HepG2 (cell line): ENCODE results near the gene GRK6. TPM values are rescaled to one million over a fixed set of nuclear protein-coding genes. Genes with fewer than 3 reads are reported as not detected.

Experiments used
- ARNT2 ChIP-seq: sonication (generic); formaldehyde crosslinking; IDR thresholded peaks from 2 replicates; pipeline ENCODE4 v1.8.0; 2022; ENCODE audit warnings: mild to moderate bottlenecking, low read depth, missing genetic modification reagents, moderate library complexity
- FIP1L1 ChIP-seq: fragments of 200-400 bp; formaldehyde crosslinking; IDR thresholded peaks from 2 replicates; pipeline ENCODE4 v1.6.1; 2018; ENCODE audit warnings: low read depth, mild to moderate bottlenecking, low read length, moderate library complexity, borderline replicate concordance; ENCODE audit not compliant: insufficient read depth
- FOXC1 ChIP-seq: sonication (generic); formaldehyde crosslinking; IDR thresholded peaks from 2 replicates; pipeline ENCODE4 v1.8.0; 2022; ENCODE audit warnings: mild to moderate bottlenecking, missing genetic modification reagents, borderline replicate concordance
- HNRNPK ChIP-seq: fragments of 200-400 bp; formaldehyde crosslinking; IDR thresholded peaks from 2 replicates; pipeline ENCODE4 v1.6.1; 2018; ENCODE audit warnings: low read length, low read depth, moderate library complexity, mild to moderate bottlenecking; ENCODE audit not compliant: poor library complexity, severe bottlenecking
- MXD4 ChIP-seq: IDR thresholded peaks from 2 replicates; pipeline ENCODE4 v1.6.1; 2016; ENCODE audit warnings: mild to moderate bottlenecking, missing biosample characterization, missing genetic modification reagents
- MYC ChIP-seq: sonication (generic); formaldehyde crosslinking; IDR thresholded peaks from 2 replicates; pipeline ENCODE4 v1.9.0; 2021; ENCODE audit warnings: missing genetic modification reagents, borderline replicate concordance
- NFIB ChIP-seq: sonication (generic); formaldehyde crosslinking; IDR thresholded peaks from 2 replicates; pipeline ENCODE4 v1.9.0; 2021; ENCODE audit warnings: missing genetic modification reagents, mild to moderate bottlenecking, borderline replicate concordance
- NPAS2 ChIP-seq: sonication (generic); formaldehyde crosslinking; IDR thresholded peaks from 2 replicates; pipeline ENCODE4 v1.8.0; 2022; ENCODE audit warnings: mild to moderate bottlenecking, missing genetic modification reagents, borderline replicate concordance
- SATB2 ChIP-seq: sonication (generic); formaldehyde crosslinking; IDR thresholded peaks from 2 replicates; pipeline ENCODE4 v1.5.0; 2020; ENCODE audit warnings: missing genetic modification reagents
- SMAD3 ChIP-seq: sonication (generic); formaldehyde crosslinking; IDR thresholded peaks from 2 replicates; pipeline ENCODE4 v1.4.0; 2020; ENCODE audit warnings: missing genetic modification reagents
- SOX6 ChIP-seq, 2 experiments: fragments of 450-650 bp in 1 of 2; sonication (generic) in 1 of 2; formaldehyde crosslinking in 1 of 2; IDR thresholded peaks; 2 replicates each; pipeline versions ENCODE4 v1.4.0 to v1.6.1; 2017 to 2020; ENCODE audit warnings: antibody characterized with exemption in 1 of 2, mild to moderate bottlenecking in 1 of 2, missing genetic modification reagents in 1 of 2
- SRF ChIP-seq: IDR thresholded peaks from 2 replicates; pipeline ENCODE4 v1.6.1; 2011; ENCODE audit warnings: mild to moderate bottlenecking, low read depth, low read length, moderate library complexity
- STAT5B ChIP-seq: sonication (generic); formaldehyde crosslinking; IDR thresholded peaks from 2 replicates; pipeline ENCODE4 v1.4.0; 2020; ENCODE audit warnings: missing genetic modification reagents
- TARDBP ChIP-seq: sonication (generic); formaldehyde crosslinking; IDR thresholded peaks from 2 replicates; pipeline ENCODE4 v1.8.0; 2022; ENCODE audit warnings: mild to moderate bottlenecking, missing genetic modification reagents
- ZC3H13 ChIP-seq: sonication (generic); formaldehyde crosslinking; IDR thresholded peaks from 2 replicates; pipeline ENCODE4 v1.8.1; 2023; ENCODE audit warnings: mild to moderate bottlenecking, missing genetic modification reagents, moderate library complexity
- ZNF30 ChIP-seq: sonication (generic); formaldehyde crosslinking; IDR thresholded peaks from 2 replicates; pipeline ENCODE4 v1.5.0; 2020; ENCODE audit warnings: mild to moderate bottlenecking, missing genetic modification reagents
- ZNF337 ChIP-seq: sonication (generic); formaldehyde crosslinking; IDR thresholded peaks from 2 replicates; pipeline ENCODE4 v1.5.1; 2020; ENCODE audit warnings: missing genetic modification reagents, low read depth, mild to moderate bottlenecking, borderline replicate concordance
- ZNF558 ChIP-seq: sonication (generic); formaldehyde crosslinking; IDR thresholded peaks from 2 replicates; pipeline ENCODE4 v1.9.0; 2022; ENCODE audit warnings: mild to moderate bottlenecking, missing genetic modification reagents, borderline replicate concordance
- ZNF737 ChIP-seq: sonication (generic); formaldehyde crosslinking; IDR thresholded peaks from 2 replicates; pipeline ENCODE4 v1.5.0; 2020; ENCODE audit warnings: missing genetic modification reagents, mild to moderate bottlenecking, borderline replicate concordance
- ZSCAN31 ChIP-seq: sonication (generic); formaldehyde crosslinking; IDR thresholded peaks from 2 replicates; pipeline ENCODE4 v1.5.0; 2020; ENCODE audit warnings: low read depth, mild to moderate bottlenecking, missing genetic modification reagents
- polyA plus RNA-seq, 8 experiments: library from polyadenylated mRNA; depleted of rRNA in 3 of 8; stranded (reverse) in 7 of 8; unstranded in 1 of 8; fragments of >200 nt; fragmentation: Illumina TruSeq in 4 of 8; extraction: Trizol in 4 of 8; gene quantifications; 2 replicates each; pipeline versions ENCODE4 v1.2.1 to v1.2.3, GENCODE V29; 2011 to 2016; ENCODE audit warnings: low read depth in 4 of 8, missing spikeins in 1 of 8, mixed read lengths in 1 of 8; ENCODE audit not compliant: insufficient read depth in 1 of 8
- total RNA-seq, 5 experiments: library from RNA; depleted of rRNA; stranded (reverse); fragments of >200 nt; fragmentation: Illumina TruSeq; extraction: Trizol; gene quantifications; 2 replicates each; pipeline ENCODE4 v1.2.3, GENCODE V29; 2016; ENCODE audit warnings: low read depth in 1 of 5
- TF ChIP-seq, protein P1 (sequence below): IDR thresholded peaks from 2 replicates; pipeline ENCODE4 v1.6.1; 2016; ENCODE audit warnings: mild to moderate bottlenecking
- TF ChIP-seq, protein P2 (sequence below): sonication (generic); formaldehyde crosslinking; IDR thresholded peaks from 2 replicates; pipeline ENCODE4 v1.5.1; 2020; ENCODE audit warnings: missing genetic modification reagents, mild to moderate bottlenecking, borderline replicate concordance
- TF ChIP-seq, protein P3 (sequence below): sonication (generic); formaldehyde crosslinking; IDR thresholded peaks from 2 replicates; pipeline ENCODE4 v1.5.0; 2020; ENCODE audit warnings: missing genetic modification reagents

GRK6 gene
- total and polyA plus RNA-seq, 2 of the 13 experiments (the other 11 are each of a cell fraction or from before 2014, with no cell fraction given): 13.2 to 19.9 TPM

DNA sequence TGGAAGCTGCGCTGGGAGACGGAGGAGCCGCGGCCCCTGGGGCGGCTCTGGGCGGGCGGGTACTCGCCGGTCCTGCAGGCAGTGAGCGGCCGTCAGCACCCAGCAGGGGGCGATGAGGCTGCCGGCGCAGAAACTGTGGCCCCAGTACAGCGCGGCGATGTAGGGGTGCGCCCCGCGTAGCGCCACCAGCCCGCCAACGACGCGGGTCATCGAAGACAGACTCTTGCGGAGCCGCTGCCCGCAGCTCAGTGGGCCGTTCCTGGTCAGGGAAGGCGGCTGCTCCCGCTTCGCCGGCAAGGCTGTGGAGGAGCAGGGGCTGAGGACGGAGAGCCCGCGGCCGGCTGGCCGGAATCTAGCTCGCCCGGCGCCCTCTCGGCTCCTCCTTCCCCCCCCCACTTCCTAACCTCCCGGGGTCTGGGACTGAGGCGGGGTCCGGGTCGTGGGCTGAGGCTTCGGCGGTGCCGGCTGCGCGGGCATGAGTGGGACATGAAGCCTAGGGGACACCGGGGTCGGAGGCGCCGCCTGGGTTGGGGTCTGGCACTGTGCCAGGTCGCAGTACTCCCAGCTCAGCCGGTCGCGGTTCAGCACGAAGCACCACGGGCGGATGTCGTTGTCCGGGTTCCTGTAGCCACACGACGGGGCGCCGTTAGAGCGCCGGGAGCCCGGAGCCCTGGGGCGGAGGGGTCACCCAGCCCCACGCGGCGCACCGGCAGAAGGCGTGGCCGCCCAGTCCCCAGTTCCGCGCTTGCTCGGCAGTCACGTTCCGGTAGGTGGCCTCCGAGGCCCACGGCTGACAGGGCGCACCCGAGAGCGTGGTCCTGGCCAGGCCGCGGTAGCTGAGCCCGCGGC is 22.5 kb upstream of the GRK6 start (continued):
- TF ChIP-seq, protein P1, sequence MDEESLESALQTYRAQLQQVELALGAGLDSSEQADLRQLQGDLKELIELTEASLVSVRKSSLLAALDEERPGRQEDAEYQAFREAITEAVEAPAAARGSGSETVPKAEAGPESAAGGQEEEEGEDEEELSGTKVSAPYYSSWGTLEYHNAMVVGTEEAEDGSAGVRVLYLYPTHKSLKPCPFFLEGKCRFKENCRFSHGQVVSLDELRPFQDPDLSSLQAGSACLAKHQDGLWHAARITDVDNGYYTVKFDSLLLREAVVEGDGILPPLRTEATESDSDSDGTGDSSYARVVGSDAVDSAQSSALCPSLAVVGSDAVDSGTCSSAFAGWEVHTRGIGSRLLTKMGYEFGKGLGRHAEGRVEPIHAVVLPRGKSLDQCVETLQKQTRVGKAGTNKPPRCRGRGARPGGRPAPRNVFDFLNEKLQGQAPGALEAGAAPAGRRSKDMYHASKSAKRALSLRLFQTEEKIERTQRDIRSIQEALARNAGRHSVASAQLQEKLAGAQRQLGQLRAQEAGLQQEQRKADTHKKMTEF (CRISPR knock-in tag): no peak
- no peak for TF ChIP-seq NPAS2
- TF ChIP-seq, protein P2, sequence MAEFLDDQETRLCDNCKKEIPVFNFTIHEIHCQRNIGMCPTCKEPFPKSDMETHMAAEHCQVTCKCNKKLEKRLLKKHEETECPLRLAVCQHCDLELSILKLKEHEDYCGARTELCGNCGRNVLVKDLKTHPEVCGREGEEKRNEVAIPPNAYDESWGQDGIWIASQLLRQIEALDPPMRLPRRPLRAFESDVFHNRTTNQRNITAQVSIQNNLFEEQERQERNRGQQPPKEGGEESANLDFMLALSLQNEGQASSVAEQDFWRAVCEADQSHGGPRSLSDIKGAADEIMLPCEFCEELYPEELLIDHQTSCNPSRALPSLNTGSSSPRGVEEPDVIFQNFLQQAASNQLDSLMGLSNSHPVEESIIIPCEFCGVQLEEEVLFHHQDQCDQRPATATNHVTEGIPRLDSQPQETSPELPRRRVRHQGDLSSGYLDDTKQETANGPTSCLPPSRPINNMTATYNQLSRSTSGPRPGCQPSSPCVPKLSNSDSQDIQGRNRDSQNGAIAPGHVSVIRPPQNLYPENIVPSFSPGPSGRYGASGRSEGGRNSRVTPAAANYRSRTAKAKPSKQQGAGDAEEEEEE: no peak
- TF ChIP-seq TARDBP: peak; percentile 40; the same call in 1 of the 2 replicates
- TF ChIP-seq FOXC1 (CRISPR knock-in tag): 0 out of 2 replicates have a peak, but pooled peaks have one; percentile 55
- peak; percentile 91; the same call in 1 of the 2 replicates for TF ChIP-seq NFIB (CRISPR knock-in tag)
- no peak for TF ChIP-seq FIP1L1
- TF ChIP-seq, protein P3, sequence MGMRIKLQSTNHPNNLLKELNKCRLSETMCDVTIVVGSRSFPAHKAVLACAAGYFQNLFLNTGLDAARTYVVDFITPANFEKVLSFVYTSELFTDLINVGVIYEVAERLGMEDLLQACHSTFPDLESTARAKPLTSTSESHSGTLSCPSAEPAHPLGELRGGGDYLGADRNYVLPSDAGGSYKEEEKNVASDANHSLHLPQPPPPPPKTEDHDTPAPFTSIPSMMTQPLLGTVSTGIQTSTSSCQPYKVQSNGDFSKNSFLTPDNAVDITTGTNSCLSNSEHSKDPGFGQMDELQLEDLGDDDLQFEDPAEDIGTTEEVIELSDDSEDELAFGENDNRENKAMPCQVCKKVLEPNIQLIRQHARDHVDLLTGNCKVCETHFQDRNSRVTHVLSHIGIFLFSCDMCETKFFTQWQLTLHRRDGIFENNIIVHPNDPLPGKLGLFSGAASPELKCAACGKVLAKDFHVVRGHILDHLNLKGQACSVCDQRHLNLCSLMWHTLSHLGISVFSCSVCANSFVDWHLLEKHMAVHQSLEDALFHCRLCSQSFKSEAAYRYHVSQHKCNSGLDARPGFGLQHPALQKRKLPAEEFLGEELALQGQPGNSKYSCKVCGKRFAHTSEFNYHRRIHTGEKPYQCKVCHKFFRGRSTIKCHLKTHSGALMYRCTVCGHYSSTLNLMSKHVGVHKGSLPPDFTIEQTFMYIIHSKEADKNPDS (CRISPR knock-in tag): 0 out of 2 replicates have a peak, but pooled peaks have one; percentile 36
- TF ChIP-seq ZNF737 (CRISPR knock-in tag): no peak
- TF ChIP-seq ZNF337 (CRISPR knock-in tag): no peak
- 0 out of 2 replicates have a peak, but pooled peaks have one; percentile 3 for TF ChIP-seq ZC3H13
- TF ChIP-seq MXD4 (CRISPR knock-in tag): 0 out of 2 replicates have a peak, but pooled peaks have one; percentile 44
- 0 out of 2 replicates have a peak, but pooled peaks have one; percentile 38 for TF ChIP-seq ZSCAN31 (CRISPR knock-in tag)
- TF ChIP-seq SATB2 (CRISPR knock-in tag): no peak
- TF ChIP-seq SMAD3 (CRISPR knock-in tag): no peak
- TF ChIP-seq HNRNPK: peak; percentile 77
- no peak for TF ChIP-seq ZNF30
- peak; percentile 26; the same call in 1 of the 2 replicates for TF ChIP-seq ARNT2 (CRISPR knock-in tag)
- peak; percentile 82; the same call in 1 of the 2 replicates for TF ChIP-seq MYC
- peak; percentile 64; the same call in 1 of the 2 replicates for TF ChIP-seq ZNF558 (CRISPR knock-in tag)
- no peak for TF ChIP-seq SOX6 (IDR thresholded peaks at IDR 0.05)
- no peak; the same call in 1 of the 2 replicates for TF ChIP-seq SOX6 (CRISPR knock-in tag; IDR thresholded peaks at IDR 0.05)
- TF ChIP-seq SRF: no peak
- no peak for TF ChIP-seq STAT5B (CRISPR knock-in tag)
